ENCODE results near the gene GIMAP5. TPM values are rescaled to one million over a fixed set of nuclear protein-coding genes. Genes with fewer than 3 reads are reported as not detected.

GIMAP5 gene
- total RNA-seq = not detected in 2 replicates

DNA sequence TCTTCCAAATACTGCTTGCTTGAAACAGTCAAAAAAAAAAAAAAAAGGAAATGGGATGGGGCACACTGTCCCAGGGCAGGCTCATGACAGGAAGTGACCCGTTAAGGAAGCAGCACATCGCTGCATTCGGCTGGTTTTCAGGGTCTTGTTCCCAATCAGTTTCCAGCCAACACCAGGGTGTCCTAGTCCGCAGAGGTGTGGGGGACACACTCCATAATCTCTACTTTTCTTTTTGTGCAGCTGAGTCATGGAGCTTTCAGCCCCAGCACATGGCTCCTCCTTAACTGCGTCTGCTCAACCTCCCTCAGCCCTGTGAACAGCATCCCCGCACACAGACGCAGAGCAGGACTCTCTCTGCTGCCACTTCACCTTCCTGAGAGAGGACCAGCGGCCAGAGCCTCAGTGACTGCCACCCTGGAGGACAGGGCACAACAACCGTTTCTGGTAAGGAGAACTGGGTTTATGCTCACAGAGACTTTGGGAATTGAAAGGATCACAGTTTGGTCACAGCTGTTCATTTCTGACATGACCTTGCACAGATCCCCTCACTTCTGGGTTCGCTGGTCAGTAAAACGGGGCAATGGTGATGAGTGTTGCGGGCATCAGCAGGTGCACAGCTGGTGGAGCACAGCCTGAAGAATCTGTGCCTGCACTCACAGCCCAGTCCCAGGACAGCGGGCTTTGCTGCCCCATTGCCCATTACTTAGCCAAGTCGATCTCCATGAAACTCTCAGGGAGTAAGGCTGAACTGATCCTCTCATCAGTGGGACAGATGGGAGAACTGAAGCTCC lies at the start of gene GIMAP5:
TSS of gene GIMAP5 (plus strand) at position 154 of the 791 bp plus-strand sequence. CDS start 3,467 bp downstream, outside the sequence.
- Histone ChIP-seq H3K4me3 (ENCODE audit: insufficient read depth, low read length) (no peak within 1 kb of the TSS), H3K9me3 (ENCODE audit: low read depth, low read length) (no peaks in the 10 kb centered on the region), H3K36me3 (ENCODE audit: insufficient read depth, low read length) (no peaks in the 10 kb centered on the region), H3K27ac (ENCODE audit: low read depth, low read length) (no peak within 1 kb of the TSS), H2AFZ (ENCODE audit: low read length) (no peak within 1 kb of the TSS), H3K4me2 (ENCODE audit: insufficient read depth, low read length) (no peak within 1 kb of the TSS), H3K4me1 (ENCODE audit: insufficient read depth, low read length) (no peaks in the 10 kb centered on the region), H4K20me1 (ENCODE audit: insufficient read depth, low read length) (no peaks in the 10 kb centered on the region), H3K27me3 (ENCODE audit: insufficient read depth, low read length) (no peaks in the 10 kb centered on the region), H3K79me2 (ENCODE audit: insufficient read depth, low read length) (no peaks in the 10 kb centered on the region)
- no peak for DNase-seq (ENCODE audit: insufficient read length, low spot score, missing footprints)
- no peak for TF ChIP-seq CTCF (IDR thresholded peaks at IDR 0.05; ENCODE audit: extremely low read depth, low read depth, low read length)

DNA sequence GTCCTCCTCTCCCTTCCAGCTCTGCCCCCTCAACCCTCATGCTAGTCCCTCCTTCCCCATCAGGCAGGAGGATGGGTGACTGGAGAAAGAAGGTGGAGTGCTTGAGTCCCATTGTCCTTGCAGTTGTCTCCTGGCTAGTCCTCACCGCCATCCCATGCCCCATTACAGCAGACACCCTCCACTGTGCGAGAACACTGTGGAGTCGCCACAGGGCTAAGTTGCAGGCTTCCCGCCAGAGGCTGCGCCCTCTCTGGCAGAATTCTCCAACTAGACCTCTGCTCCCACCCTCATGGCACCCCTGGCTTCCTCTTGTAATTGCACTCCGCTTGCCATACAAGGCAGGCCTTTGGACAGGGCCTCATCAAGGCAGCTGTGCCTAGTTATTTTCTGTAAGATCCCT lies 48.6 kb upstream of the GIMAP5 start:
- H3K4me1 ChIP-seq (ENCODE audit: insufficient read depth, low read length) = no peaks in the 10 kb centered on the region
- H3K27me3 ChIP-seq (ENCODE audit: insufficient read depth, low read length) = no peaks in the 10 kb centered on the region
- H3K27ac ChIP-seq (ENCODE audit: low read depth, low read length) = no peak overlapping the region
- H3K79me2 ChIP-seq (ENCODE audit: insufficient read depth, low read length) = no peaks in the 10 kb centered on the region
- TF ChIP-seq CTCF (IDR thresholded peaks at IDR 0.05; ENCODE audit: extremely low read depth, low read depth, low read length) = no peak
- no peaks in the 10 kb centered on the region for H3K9me3 ChIP-seq (ENCODE audit: low read depth, low read length)
- no peak for DNase-seq (ENCODE audit: insufficient read length, low spot score, missing footprints)
- no peaks in the 10 kb centered on the region for H4K20me1 ChIP-seq (ENCODE audit: insufficient read depth, low read length)
- no peak overlapping the region for H2AFZ ChIP-seq (ENCODE audit: low read length)
- no peak overlapping the region for H3K4me2 ChIP-seq (ENCODE audit: insufficient read depth, low read length)
- no peak overlapping the region for H3K4me3 ChIP-seq (ENCODE audit: insufficient read depth, low read length)
- H3K36me3 ChIP-seq (ENCODE audit: insufficient read depth, low read length) = no peaks in the 10 kb centered on the region

DNA sequence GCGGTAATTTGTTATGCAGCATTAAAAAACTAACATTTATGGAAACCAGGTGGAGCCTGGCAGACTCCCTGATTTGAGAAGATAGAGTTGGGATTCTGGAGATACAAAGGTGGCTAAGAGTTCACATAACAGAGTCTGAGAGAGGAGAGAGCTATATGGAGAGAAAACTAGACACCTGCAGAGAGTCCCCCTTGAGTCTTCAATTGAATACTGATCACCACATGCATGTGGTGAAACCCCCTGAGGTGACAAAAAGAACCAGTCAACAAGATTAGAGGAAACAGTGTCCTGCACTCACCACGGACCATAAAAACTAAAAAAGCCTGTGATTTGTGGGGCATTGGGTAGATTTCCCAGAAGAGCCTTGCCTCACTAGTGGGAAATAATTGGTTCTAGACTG lies 41.6 kb upstream of the GIMAP5 start:
- Histone ChIP-seq H3K4me1 (ENCODE audit: insufficient read depth, low read length) (no peaks in the 10 kb centered on the region), H3K4me3 (ENCODE audit: insufficient read depth, low read length) (no peak overlapping the region), H4K20me1 (ENCODE audit: insufficient read depth, low read length) (no peaks in the 10 kb centered on the region), H3K36me3 (ENCODE audit: insufficient read depth, low read length) (no peaks in the 10 kb centered on the region), H3K27ac (ENCODE audit: low read depth, low read length) (no peak overlapping the region), H3K4me2 (ENCODE audit: insufficient read depth, low read length) (no peak overlapping the region), H2AFZ (ENCODE audit: low read length) (no peak overlapping the region), H3K9me3 (ENCODE audit: low read depth, low read length) (no peaks in the 10 kb centered on the region), H3K79me2 (ENCODE audit: insufficient read depth, low read length) (no peaks in the 10 kb centered on the region), H3K27me3 (ENCODE audit: insufficient read depth, low read length) (no peaks in the 10 kb centered on the region)
- TF ChIP-seq CTCF (IDR thresholded peaks at IDR 0.05; ENCODE audit: extremely low read depth, low read depth, low read length) = no peak
- DNase-seq (ENCODE audit: insufficient read length, low spot score, missing footprints) = no peak

GRCh38 chr7:150703209-150703608 lies 34.0 kb upstream of the GIMAP5 start:
- Histone ChIP-seq H3K9me3 (ENCODE audit: low read depth, low read length) (no peaks in the 10 kb centered on the region), H3K4me3 (ENCODE audit: insufficient read depth, low read length) (no peak overlapping the region), H4K20me1 (ENCODE audit: insufficient read depth, low read length) (no peaks in the 10 kb centered on the region), H3K27ac (ENCODE audit: low read depth, low read length) (no peak overlapping the region), H3K79me2 (ENCODE audit: insufficient read depth, low read length) (no peaks in the 10 kb centered on the region), H3K4me2 (ENCODE audit: insufficient read depth, low read length) (no peak overlapping the region), H2AFZ (ENCODE audit: low read length) (no peak overlapping the region), H3K4me1 (ENCODE audit: insufficient read depth, low read length) (no peaks in the 10 kb centered on the region), H3K27me3 (ENCODE audit: insufficient read depth, low read length) (no peaks in the 10 kb centered on the region), H3K36me3 (ENCODE audit: insufficient read depth, low read length) (no peaks in the 10 kb centered on the region)
- TF ChIP-seq CTCF (IDR thresholded peaks at IDR 0.05; ENCODE audit: extremely low read depth, low read depth, low read length) = no peak
- no peak for DNase-seq (ENCODE audit: insufficient read length, low spot score, missing footprints)

Measured in osteoblast (primary cell).